ES-I3 (cell line): ENCODE data around the gene INKA2.
"Not testable (repeated sequence)": the region's sequence is repeated elsewhere in the genome, so short reads cannot be mapped to it uniquely, and the experiment has no call there.

Source experiments
- H3K36me3 ChIP-seq: 2 replicates; pipeline ENCODE4 v1.6.1; 2013; ENCODE audit warnings: mild to moderate bottlenecking, low read length, control low read depth, moderate library complexity; ENCODE audit not compliant: insufficient read depth
- H3K4me1 ChIP-seq: 2 replicates; pipeline ENCODE4 v1.6.1; 2013; ENCODE audit warnings: mild to moderate bottlenecking, control low read depth, low read length; ENCODE audit not compliant: insufficient read depth
- H3K9ac ChIP-seq: 2 replicates; pipeline ENCODE4 v1.6.1; 2013; ENCODE audit warnings: low read depth, mild to moderate bottlenecking, low read length, moderate library complexity
- H3K9me3 ChIP-seq: 2 replicates; pipeline ENCODE4 v1.6.1; 2013; ENCODE audit warnings: mild to moderate bottlenecking, low read length, moderate library complexity; ENCODE audit not compliant: control insufficient read depth, insufficient read depth

Gene INKA2

GRCh38 chr1:111742938-111743549 lies 3.8 kb upstream of the INKA2 start:
- H3K4me1 ChIP-seq, result peaks cover 9% of the 10 kb centered on the region; the same call in 1 of the 2 replicates
- H3K9me3 ChIP-seq, result no peaks in the 10 kb centered on the region
- H3K36me3 ChIP-seq, result no peaks in the 10 kb centered on the region
- H3K9ac ChIP-seq, result no peak overlapping the region

GRCh38 chr1:111742292-111742691 lies 3.1 kb upstream of the INKA2 start:
- not testable (repeated sequence) for H3K9ac ChIP-seq, H3K36me3 ChIP-seq
- peaks cover 12% of the 10 kb centered on the region for H3K4me1 ChIP-seq

GRCh38 chr1:111739925-111740765 lies 950 bp upstream of the INKA2 start:
- Histone ChIP-seq H3K9me3 (no peaks in the 10 kb centered on the region), H3K4me1 (peaks cover 31% of the 10 kb centered on the region), H3K9ac (peak overlapping the region; percentile 94), H3K36me3 (no peaks in the 10 kb centered on the region; the same call in 1 of the 2 replicates)

More at GRCh38 chr1:111742292-111742691, 3.1 kb upstream of the INKA2 start:
- H3K9me3 ChIP-seq, result not testable (repeated sequence)

GRCh38 chr1:111738436-111739193 lies 580 bp downstream of the INKA2 start:
- H3K4me1 ChIP-seq, result peaks cover 41% of the 10 kb centered on the region
- no peaks in the 10 kb centered on the region; the same call in 1 of the 2 replicates for H3K36me3 ChIP-seq
- peak overlapping the region; percentile 94 for H3K9ac ChIP-seq
- H3K9me3 ChIP-seq, result no peaks in the 10 kb centered on the region

- Histone ChIP-seq H3K4me1 (peaks cover 44% of the 10 kb centered on the region), H3K9ac (peak overlapping the region; percentile 94), H3K36me3 (no peaks in the 10 kb centered on the region; the same call in 1 of the 2 replicates), H3K9me3 (no peaks in the 10 kb centered on the region)
Measured at GRCh38 chr1:111738133-111738435, 1.1 kb downstream of the INKA2 start.

GRCh38 chr1:111737216-111738132 lies 1.7 kb downstream of the INKA2 start:
- H3K9me3 ChIP-seq, result no peaks in the 10 kb centered on the region
- H3K9ac ChIP-seq, result peak overlapping the region; percentile 94
- H3K36me3 ChIP-seq, result no peaks in the 10 kb centered on the region; the same call in 1 of the 2 replicates
- peaks cover 44% of the 10 kb centered on the region for H3K4me1 ChIP-seq

GRCh38 chr1:111736548-111737215 lies 2.5 kb downstream of the INKA2 start:
- Histone ChIP-seq H3K4me1 (peaks cover 44% of the 10 kb centered on the region), H3K9me3 (no peaks in the 10 kb centered on the region), H3K36me3 (no peaks in the 10 kb centered on the region; the same call in 1 of the 2 replicates), H3K9ac (no peak overlapping the region)

- no peaks in the 10 kb centered on the region; the same call in 1 of the 2 replicates for H3K36me3 ChIP-seq
- no peak overlapping the region for H3K9ac ChIP-seq
- H3K4me1 ChIP-seq, result peaks cover 39% of the 10 kb centered on the region
- H3K9me3 ChIP-seq, result no peaks in the 10 kb centered on the region
Measured at GRCh38 chr1:111735858-111736544, 3.2 kb downstream of the INKA2 start.

GRCh38 chr1:111735321-111735720 lies 3.9 kb downstream of the INKA2 start:
- Histone ChIP-seq H3K4me1 (peaks cover 39% of the 10 kb centered on the region), H3K9ac (no peak overlapping the region), H3K36me3 (no peaks in the 10 kb centered on the region; the same call in 1 of the 2 replicates), H3K9me3 (no peaks in the 10 kb centered on the region)

GRCh38 chr1:111734856-111735255 lies 4.3 kb downstream of the INKA2 start:
- Histone ChIP-seq H3K9me3 (no peaks in the 10 kb centered on the region), H3K9ac (no peak overlapping the region), H3K4me1 (peaks cover 42% of the 10 kb centered on the region), H3K36me3 (no peaks in the 10 kb centered on the region; the same call in 1 of the 2 replicates)

GRCh38 chr1:111734426-111734825 lies 4.8 kb downstream of the INKA2 start:
- Histone ChIP-seq H3K9ac (no peak overlapping the region), H3K36me3 (no peaks in the 10 kb centered on the region; the same call in 1 of the 2 replicates), H3K9me3 (no peaks in the 10 kb centered on the region), H3K4me1 (peaks cover 42% of the 10 kb centered on the region)

- peaks cover 42% of the 10 kb centered on the region for H3K4me1 ChIP-seq
- H3K36me3 ChIP-seq, result no peaks in the 10 kb centered on the region; the same call in 1 of the 2 replicates
- no peaks in the 10 kb centered on the region for H3K9me3 ChIP-seq
- H3K9ac ChIP-seq, result no peak overlapping the region
Measured at GRCh38 chr1:111733992-111734341, 5.2 kb downstream of the INKA2 start.
